HG03442 (cell line): ENCODE measurements around the gene TRIM63.

ENCODE experiments used
- ATAC-seq: cut with Tn5 transposase; IDR thresholded peaks from one replicate; pipeline ENCODE4 v1.9.1; 2021; ENCODE audit warnings: mild to moderate bottlenecking, moderate library complexity; ENCODE audit not compliant: unreplicated experiment

TRIM63 gene

DNA sequence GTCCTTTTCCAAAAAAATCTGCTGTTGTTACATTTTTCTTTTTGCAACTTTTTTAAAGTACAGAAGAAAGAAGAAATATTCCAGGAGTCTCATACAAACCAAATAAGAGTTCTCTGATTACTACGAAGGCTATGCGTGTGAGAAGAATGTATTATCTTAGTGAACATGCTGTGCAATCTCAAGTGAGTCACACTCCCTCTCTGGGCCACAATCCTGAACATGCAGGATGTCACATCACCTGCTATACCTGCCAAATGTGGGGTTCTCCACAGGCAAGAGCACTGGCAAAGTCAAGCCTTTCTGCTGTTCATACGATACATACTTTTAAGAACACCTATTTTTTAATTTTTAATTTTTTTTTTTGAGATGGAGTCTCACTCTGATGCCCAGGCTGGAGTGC lies 21.7 kb upstream of the TRIM63 start:
- ATAC-seq = no peak

DNA sequence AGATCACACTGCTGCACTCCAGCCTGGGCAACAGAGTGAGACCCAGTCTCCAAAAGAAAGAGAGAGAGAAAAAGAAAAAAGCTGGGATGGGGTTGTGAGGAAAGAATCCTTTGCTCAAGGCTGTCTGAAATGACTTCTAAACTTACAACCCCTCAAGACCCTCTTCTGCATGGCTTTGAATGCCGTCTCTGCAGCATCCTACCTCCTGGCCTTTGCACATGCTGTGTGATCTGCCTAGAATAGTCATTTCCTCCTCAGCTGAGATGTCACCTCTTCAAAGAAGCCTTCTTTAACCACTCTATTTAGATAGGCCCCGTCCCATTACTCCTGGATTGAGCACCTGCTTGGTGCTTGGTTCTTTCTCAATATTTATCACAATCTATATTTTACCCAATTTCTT lies 17.4 kb upstream of the TRIM63 start:
- ATAC-seq = no peak

DNA sequence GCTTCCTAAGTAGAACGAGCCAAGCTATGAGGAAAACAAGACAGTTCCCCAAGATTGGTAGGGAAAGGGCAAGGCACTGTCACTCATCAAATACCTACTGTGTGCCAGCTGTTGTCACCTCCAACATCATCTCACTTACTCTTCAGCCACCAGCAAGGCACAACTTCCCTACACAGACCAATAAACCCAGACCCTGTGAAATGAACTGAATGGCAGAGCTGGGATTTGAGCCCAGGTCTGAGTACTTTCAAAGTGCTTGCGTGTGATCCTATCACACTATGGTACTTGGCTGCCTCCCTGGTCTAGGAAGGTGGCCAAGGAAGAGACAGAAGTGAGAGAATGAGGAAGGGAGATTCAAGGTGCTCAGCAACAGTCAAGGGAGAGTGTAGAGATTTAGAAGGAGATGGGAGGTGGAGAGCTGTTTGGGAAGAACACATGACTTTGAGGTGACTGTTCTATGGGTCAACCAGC lies 16.7 kb upstream of the TRIM63 start:
- ATAC-seq = no peak

DNA sequence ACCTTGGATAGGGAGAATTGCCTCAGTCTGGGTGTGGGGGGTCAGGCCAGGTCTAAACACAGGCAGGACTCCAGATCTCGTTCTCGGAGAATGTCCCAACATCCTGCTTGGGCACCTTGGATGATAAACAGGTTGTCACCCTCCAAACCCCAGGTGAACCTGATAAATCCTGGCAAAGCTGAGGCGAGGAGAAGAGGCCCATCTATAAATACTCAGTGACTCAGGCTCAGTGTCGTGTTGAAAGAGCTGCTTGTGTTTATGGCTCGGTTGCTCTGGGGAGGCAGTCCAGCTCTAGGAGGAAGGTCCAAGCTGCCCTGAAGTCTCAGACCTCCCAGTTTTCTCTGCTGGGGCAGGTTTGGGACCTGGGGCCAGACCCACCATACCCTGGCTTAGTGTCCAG lies 15.8 kb upstream of the TRIM63 start:
- no peak for ATAC-seq

DNA sequence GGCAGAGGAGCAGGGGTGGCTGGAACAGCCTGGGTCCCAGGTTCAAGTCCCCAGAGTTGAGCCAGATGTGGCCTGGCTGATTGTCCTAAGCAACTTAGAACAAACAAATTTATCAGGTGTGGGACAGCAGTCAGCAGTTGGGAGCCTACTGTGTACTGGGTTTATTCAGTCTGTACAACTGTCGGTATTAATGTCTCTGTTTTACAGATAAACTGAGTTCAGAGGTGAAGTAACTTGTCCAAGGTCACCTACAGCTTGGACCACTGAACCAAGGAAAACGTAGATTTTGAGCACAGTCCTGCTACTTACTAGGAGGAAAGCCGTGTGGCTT lies 14.6 kb upstream of the TRIM63 start:
- ATAC-seq = no peak

DNA sequence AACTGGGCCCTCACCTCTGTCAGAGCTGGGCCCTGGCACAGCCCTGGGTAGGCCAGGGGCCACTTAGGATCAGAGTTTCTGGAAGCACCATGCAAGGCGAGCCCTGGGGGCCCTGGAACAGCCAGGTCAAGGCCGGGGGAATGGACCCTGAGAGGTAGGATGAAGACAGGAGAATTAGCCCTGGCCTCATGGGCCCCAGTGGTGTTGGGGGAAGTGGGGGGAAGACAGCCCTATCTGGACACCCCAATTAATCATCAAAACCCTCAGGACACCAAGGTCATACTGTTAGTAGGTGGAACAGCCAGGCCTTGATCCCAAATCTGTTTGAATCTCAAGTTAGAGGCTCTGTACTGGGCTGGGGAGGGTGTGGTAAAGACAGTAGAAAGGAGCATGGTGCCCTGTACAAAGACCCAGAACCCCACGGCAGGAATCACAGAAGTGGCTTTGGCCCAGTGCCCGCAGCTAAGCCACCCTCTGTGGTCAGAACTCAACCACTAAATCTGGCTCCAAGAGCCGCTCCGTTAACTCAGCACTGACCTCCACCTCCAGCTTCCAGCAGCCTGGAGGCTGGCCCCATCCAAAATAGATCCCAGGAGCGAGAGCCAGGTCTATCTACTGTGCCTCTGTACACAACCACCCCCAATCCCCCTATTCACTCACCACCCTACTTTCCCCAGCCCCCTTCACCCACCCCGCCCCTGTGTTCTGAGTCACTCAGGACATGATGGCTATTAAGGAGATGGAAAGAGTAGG lies 14.0 kb upstream of the TRIM63 start:
- no peak for ATAC-seq

DNA sequence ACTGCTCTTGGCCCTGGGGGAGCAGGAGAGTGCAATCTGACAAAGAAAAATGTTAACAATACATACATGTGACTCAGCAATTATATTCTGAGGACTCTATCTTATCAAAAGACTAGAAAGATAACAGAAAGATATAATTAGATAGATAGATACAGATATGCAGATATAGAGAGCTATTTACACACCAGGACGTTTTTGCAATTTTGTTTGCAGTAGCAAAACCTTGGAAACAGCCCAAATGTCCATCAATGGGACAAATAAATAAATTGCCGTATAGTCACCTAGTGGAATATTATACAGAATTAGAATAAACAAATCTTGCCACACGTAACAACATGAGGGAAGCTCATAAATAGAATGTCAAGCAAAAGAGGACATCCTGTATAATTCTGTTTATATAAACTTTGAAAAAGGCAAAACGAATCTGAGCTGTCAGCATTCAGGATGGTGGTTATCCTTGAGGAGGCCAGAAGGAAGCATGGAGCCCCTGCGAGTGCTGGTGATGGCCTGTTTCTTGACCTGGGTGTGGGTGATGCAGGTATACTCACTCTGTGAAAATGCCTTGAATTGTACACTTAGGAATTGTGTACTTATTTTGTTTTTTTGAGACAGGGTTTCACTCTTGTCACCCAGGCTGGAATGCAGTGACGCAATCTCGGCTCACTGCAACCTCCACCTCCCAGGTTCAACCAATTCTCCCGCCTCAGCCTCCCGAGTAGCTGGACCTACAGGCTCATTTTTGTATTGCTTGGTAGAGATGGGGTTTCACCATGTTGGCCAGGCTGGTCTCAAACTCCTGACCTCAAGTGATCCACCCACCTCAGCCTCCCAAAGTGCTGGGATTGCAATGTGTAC lies 12.8 kb upstream of the TRIM63 start:
- ATAC-seq = no peak

DNA sequence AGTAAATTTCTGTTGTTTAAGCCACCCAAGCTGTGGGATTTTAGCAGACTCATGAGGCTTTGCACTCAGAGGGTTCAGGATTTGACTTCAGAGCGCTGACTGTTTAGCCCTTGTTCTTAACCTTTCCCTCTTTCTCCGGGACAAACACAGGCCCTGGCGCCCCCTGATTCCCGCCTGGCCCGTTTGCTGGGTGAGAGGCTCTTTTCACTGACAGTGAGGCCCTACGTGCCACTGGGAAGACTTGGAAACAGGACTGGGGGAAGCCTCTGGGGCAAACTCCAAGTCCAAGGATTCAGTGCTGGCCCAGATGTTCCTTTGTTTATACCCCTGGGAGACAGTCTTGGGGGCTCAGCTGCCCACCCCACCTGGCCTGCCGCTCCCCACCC lies 11.7 kb upstream of the TRIM63 start:
- ATAC-seq = no peak

DNA sequence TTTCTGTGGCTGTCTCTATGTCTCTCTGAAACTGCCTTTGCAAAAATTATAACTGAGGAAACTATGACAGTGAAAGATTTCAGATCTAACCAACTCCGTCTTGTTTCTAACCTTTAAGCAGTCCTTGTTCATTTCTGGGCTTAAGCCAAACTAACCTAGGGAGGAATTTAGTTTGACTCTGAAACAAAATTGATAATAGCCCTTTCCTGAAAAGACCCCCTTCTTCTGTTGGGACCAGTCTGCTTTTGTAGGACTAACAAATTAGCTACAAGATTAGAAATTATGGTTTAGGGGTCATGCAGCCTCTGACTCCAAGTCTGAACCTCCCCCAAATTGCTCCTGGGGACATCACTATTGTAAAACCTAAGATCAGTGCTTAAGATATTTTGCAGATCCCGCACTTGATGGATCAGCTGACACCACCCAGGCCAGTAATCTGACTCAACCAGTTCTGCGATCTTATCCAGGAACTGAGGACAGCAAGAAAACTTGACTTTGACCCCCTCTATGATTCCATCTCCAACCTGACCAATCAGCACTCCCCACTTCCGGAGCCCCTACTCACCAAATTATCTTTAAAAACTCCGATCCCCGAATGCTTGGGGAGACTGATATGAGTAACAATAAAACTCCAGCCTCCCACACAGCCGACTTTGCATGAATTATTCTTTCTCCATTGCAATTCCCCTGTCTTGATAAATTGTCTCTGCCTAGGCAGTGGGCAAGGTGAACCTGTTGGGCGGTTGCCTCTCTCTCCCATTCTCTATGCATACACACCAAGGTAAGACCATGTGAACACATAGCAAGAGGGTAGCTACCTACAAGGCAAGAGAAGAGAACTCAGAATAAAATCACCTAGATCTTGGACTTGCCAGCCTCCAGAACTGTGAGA lies 11.1 kb upstream of the TRIM63 start:
- no peak for ATAC-seq

DNA sequence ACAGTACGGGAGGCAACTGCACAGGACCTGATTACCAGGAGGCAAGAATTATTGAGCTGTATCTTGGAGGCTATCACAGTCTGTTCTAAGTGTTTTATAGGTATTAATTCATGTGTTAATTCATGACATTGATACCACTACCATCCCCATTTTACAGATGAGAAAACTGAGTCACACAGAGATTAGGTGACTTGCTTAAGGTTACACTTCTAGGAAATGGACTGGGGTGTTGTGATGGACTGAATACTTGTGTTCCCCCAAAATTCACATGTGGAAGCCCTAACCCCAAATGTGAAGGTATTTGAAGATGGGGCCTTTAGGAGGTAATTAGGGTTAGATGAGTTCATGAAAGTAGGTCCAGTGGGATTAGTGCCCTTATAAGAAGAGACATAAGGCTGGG lies 10.1 kb upstream of the TRIM63 start:
- ATAC-seq = no peak

DNA sequence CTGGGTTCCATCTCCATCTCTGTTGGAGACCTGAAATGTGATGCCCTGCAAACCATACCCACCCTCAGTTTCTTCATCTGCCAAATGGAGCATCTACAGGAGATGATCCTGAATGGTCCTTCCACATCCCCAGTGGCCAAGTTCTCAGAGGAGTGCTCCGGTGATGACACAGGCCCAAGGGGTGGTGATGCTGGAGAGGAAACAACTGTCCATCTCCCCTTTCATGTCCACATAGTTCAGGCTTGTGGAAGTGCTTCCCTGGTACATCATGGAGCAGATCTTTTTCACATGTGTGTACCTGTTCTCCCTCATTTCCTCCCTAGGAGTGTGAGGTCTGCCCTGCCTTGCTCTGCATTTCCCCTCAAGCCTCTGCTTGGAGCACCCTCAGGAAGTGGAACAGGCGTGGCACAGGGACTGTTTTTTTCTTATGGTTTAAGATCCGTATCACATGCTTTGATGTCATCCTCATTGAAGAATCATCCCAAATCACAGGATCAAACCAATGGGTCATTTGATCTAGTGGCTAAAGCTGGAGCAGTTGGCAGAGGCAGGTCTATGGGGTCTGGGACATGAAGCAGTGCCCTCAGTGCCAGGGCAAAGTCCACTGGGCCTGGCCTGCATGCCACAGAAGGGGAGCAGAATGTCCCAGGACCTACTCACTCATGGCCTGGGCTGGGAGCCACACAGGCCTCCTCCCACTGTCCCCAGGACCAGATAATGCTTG lies 8.2 kb upstream of the TRIM63 start:
- no peak for ATAC-seq

DNA sequence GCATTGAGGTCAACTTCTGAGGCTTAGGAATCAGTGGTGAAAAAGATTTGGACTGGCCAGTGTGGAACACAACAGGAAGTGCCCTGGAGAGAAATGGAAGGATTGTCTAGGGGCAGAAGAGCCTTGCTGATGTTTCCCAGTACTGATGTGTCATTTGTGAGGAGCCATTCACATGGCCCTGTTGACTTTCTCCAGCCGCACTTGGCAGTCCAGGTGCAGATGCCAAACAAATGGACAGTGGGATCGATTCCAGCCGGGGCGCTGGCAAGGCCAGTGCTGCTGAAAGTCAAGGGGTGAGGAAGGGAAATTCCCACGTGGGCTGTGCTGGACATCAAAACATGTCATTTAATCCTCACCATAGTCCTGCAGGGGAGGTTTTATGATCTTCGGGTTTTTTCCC lies 4.9 kb upstream of the TRIM63 start:
- ATAC-seq = no peak

DNA sequence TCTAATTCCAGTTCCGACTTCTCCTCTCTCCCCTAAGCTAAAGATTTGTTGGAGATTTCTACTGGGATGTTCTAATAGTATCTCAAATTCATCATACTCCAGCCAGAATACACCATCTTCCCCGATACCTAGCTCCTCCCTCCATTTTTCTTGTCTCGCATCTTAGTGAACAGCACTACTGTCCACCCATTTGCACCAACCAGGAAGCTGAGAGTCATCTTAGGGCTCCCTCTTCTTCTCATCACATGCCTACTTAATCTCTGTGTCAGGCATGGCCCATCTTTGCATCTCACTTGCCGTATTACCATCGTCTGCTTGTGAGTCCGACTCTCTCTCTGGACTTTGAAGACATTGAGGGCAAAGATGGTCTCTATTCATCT lies 3.5 kb upstream of the TRIM63 start:
- ATAC-seq = no peak

DNA sequence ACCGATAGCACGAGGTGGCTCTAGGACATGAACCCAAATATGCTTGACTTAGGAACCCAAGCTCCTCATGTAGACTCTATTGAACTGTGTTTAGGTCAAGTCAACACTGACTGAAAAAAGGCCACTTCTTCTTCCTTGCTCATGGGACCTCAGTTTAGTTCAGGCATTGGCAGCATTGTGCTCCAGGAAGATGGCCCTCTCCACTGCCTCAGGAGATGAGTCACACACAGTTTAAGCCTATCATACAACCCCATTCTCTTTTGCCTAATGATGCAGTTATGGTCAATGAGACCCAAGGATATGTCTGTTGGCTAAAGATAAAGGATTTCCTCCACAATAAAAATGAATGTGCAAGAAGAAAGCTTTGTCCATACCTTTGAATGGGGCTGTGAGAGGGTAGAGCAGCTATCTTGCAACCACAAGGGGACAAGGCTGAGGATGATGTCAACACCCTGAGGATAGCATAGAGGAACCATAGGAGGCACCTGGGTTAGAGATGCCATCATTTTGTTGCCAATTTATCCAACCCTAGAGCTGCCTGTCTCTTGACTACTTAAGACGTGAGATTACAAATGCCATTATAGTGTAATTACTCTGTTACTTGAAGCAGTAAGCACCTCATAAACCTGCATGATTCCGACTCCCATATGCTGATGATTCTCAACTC lies 3.0 kb upstream of the TRIM63 start:
- ATAC-seq = no peak

DNA sequence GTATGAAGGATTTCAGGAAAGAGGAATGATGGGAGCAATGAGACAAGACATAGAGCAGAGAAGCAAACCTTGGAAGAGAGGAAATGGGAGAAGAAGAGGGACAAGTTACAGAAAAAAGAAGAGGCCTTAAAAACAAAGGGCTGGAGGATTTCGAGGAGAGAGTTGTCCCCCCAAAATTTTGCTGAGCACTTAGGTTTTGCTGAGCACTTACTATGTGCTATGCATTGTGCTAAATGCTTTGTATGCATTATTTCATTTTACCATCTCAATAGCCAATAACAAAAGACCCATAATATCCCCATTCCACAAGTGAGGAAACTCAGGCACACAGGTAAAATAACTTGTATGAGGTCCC lies 2.5 kb upstream of the TRIM63 start:
- ATAC-seq = no peak

DNA sequence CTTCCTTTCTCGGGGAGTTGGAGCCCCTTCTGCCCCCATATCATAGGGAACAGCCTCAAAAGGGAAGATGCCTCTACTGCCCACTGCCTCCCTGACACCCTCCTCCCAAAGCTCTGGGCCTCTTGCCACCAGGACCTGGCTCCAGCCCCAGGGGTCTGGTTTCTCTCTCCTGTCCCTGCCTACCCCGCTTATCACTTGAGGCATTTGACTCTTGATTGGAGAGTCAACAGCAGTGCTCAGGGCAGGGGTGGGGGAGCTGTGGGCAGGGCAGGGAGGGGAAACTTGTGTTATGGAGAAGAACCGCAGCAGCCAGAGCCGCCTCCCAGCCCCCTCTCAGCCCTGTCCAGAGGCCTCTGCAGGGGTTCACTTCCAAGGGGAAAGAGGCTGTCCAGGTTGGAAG lies 573 bp downstream of the TRIM63 start:
- no peak for ATAC-seq

DNA sequence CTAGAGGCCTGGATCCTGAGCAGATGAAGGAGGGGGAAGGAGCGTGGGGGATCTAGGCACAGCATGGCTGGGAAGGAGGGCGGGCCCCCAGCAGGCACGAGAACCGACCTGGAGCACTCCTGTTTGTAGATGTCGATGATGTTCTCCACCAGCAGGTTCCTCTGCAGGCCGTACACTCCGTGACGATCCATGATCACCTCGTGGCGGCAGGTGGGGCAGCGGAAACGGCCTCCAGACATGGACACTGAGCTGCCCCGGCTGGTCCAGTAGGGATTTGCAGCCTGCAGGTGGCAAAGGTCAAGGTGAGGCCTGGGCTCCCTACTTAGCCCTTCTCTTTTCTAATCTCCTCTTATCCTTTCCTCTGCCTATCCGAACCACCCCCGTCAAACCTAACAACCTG lies 1.3 kb downstream of the TRIM63 start:
- no peak for ATAC-seq

DNA sequence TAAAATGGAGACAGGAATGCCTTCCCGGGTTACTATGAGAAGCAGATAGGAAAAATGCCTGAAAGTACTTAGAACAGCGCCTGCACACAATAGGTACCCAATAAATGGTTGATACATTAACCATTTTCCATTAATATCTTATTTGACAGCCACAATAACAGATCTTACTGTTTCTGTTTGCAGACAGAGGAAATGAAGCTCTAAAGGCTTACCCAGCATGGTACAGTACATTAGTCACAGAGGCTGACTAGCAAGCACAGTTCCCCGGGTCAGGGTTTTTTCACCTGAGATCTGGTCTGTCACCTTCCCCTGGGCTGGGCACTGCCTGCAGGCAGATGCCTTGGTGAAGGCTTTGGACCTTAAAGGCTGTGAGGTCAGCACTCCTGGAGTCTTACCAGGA lies 2.9 kb downstream of the TRIM63 start:
- ATAC-seq = no peak

DNA sequence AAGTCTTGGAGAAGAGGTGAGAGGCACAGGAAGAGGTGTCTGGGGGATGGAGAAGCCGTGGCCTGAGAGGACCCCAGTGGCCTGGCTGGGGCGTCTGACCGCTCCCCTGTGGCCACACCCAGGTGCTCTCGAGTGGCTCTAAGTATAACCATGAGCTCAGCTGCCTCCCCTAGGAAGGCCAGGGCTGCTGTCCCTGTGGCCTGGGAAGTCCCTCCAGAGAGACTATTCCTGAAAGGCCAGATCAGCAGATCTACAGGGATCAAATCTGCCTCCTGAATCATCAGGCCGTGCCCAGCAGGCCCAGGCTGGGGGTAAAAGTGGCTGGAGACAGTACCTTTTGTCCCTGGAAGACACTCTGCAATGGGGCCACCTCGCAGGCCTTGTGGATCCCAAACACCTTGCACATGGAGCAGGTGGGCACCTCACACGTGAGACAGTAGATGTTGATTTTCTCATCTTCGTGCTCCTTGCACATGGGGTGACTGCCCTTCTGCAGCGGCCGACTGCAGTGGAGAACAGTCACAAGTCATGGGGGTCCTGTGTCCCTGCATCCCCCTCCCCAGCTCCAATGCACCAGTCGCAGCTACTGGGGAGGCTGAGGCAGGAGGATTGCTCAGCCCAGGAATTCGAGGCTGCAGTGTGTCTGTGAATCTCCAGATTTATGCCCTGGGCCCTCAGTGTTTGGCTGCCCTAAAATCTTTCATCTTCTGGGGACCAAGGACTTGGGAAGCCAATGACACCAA lies 6.4 kb downstream of the TRIM63 start:
- ATAC-seq = no peak

DNA sequence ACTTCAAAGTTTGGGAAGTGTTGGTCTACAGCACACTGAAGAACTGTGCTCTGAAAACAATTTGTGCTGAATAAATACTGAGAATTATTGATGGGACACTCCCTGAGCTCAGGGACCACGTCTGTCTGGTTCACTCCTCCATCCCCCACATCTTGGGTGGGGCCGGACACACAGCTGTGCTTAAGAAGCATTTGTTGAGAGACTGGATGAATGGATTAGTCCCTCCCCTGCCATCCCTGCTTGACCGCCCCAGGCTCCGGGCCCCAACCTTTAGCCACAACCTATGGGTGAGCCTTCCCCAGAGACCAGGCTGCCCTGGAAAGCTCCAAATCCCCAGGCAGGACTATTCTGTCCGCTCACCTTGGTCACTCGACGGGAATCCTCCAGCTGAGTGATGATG lies 7.5 kb downstream of the TRIM63 start:
- no peak for ATAC-seq
